Mesothelial cell of epicardium (in vitro differentiated cells): ENCODE results near the gene NACC2. TPM values are rescaled to one million over a fixed set of nuclear protein-coding genes. Genes with fewer than 3 reads are reported as not detected.

Experiments used
- DNase-seq, 2 experiments: peaks; one replicate each; pipeline ENCODE4 v3.0.0; 2021; ENCODE audit warnings: low spot score in 2 of 2; ENCODE audit not compliant: unreplicated experiment in 2 of 2
- H3K27ac Mint-ChIP-seq: 2 replicates; pipeline ENCODE4 v1.8.0; 2021; ENCODE audit warnings: mixed read lengths
- H3K27me3 Mint-ChIP-seq: 2 replicates; pipeline ENCODE4 v1.8.0; 2021; ENCODE audit warnings: low read depth, mixed read lengths
- H3K36me3 Mint-ChIP-seq: 2 replicates; pipeline ENCODE4 v1.8.0; 2021; ENCODE audit warnings: mixed read lengths
- H3K4me1 Mint-ChIP-seq: 2 replicates; pipeline ENCODE4 v1.8.0; 2021; ENCODE audit warnings: mixed read lengths
- H3K4me3 Mint-ChIP-seq: 2 replicates; pipeline ENCODE4 v1.8.0; 2021; ENCODE audit warnings: mild to moderate bottlenecking, moderate library complexity, mixed read lengths
- H3K9me3 Mint-ChIP-seq: 2 replicates; pipeline ENCODE4 v1.8.0; 2021; ENCODE audit warnings: mixed read lengths
- total RNA-seq: library from RNA; stranded (reverse); gene quantifications from 3 replicates; pipeline ENCODE4 v1.2.1, GENCODE V29; 2021
- TF ChIP-seq, protein P1 (sequence below): fragments of 200-600 bp; sonication (generic); IDR thresholded peaks from one replicate; pipeline ENCODE4 v1.5.0; 2021; ENCODE audit warnings: antibody characterized with exemption; ENCODE audit not compliant: unreplicated experiment

Gene NACC2
- total RNA-seq, 1 donor from 2014 or later, result 18.4 TPM

DNA sequence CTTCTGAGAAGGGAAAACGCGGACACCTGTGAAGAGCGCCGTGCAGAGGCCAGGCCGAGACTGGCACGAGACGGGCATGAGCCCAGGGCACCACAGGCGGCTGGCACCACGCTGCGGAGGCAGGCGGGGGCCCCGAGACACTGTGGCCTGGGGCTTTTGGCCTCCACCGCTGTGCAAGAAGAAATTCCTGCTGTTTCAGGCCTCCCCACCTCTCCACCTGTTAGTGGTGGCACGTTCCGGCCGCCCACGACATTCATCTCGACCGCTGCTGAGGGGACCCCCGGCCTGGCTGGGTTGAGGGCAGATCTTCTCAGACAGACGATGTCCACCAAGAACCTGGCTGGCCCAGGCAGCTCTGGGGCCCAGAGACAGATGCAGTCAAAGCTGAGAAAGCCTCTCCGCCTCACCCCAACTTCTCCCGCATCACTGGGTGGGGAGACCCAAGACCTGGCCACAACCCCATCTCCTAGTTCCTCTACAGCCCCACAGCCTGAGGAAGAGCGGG is 11.5 kb downstream of the NACC2 start:
- Mint-ChIP-seq H3K36me3 (no peaks in the 10 kb centered on the region), H3K4me3 (no peak overlapping the region), H3K27me3 (no peaks in the 10 kb centered on the region), H3K9me3 (no peaks in the 10 kb centered on the region), H3K27ac (no peak overlapping the region), H3K4me1 (peaks cover 5% of the 10 kb centered on the region)
- TF ChIP-seq, protein P1, sequence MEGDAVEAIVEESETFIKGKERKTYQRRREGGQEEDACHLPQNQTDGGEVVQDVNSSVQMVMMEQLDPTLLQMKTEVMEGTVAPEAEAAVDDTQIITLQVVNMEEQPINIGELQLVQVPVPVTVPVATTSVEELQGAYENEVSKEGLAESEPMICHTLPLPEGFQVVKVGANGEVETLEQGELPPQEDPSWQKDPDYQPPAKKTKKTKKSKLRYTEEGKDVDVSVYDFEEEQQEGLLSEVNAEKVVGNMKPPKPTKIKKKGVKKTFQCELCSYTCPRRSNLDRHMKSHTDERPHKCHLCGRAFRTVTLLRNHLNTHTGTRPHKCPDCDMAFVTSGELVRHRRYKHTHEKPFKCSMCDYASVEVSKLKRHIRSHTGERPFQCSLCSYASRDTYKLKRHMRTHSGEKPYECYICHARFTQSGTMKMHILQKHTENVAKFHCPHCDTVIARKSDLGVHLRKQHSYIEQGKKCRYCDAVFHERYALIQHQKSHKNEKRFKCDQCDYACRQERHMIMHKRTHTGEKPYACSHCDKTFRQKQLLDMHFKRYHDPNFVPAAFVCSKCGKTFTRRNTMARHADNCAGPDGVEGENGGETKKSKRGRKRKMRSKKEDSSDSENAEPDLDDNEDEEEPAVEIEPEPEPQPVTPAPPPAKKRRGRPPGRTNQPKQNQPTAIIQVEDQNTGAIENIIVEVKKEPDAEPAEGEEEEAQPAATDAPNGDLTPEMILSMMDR, result no peak
- DNase-seq, result no peak

- Mint-ChIP-seq H3K9me3 (no peaks in the 10 kb centered on the region), H3K27ac (no peak overlapping the region), H3K4me3 (no peak overlapping the region), H3K36me3 (no peaks in the 10 kb centered on the region), H3K27me3 (no peaks in the 10 kb centered on the region), H3K4me1 (peaks cover 5% of the 10 kb centered on the region)
- DNase-seq, result no peak
- TF ChIP-seq, protein P1, result no peak
Observed at GRCh38 chr9:136082496-136083361, 12.4 kb downstream of the NACC2 start.

DNA sequence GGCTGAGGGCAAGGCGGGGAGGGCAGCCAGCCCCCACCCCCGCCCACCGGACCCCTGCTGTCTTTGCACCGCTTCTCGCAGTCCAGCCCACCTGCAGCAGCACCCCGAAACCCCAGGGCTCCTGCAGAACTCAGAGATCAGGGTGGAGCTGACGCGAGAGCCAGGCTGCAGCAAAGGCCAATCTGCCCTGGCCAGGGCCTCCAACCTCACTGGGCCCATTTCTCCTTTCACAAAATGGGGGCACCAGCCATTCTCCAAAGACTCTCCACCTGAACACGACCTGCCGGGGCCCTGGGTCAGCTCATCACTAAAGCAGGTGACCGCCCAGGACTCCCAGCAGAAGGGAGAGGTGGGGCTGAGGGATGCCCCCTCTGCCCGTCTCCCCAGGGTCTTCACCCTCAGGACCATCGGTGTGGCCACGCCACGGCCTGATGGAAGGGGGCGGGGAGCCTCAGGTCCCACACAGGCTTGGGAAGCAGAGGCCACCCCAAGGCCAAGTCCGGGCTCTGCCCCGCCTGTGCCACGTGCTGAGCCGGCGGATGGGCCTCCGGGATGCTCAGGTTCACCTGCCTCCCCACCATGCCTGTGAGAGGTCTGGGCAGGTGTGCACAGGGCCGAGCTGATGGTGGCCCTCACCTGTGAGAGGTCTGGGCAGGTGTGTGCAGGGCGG is 13.1 kb downstream of the NACC2 start:
- no peak overlapping the region for H3K4me3 Mint-ChIP-seq
- no peak for DNase-seq
- no peak overlapping the region for H3K27ac Mint-ChIP-seq
- peaks cover 10% of the 10 kb centered on the region for H3K4me1 Mint-ChIP-seq
- H3K9me3 Mint-ChIP-seq, result no peaks in the 10 kb centered on the region
- TF ChIP-seq, protein P1, result no peak
- H3K27me3 Mint-ChIP-seq, result no peaks in the 10 kb centered on the region
- H3K36me3 Mint-ChIP-seq, result no peaks in the 10 kb centered on the region

DNA sequence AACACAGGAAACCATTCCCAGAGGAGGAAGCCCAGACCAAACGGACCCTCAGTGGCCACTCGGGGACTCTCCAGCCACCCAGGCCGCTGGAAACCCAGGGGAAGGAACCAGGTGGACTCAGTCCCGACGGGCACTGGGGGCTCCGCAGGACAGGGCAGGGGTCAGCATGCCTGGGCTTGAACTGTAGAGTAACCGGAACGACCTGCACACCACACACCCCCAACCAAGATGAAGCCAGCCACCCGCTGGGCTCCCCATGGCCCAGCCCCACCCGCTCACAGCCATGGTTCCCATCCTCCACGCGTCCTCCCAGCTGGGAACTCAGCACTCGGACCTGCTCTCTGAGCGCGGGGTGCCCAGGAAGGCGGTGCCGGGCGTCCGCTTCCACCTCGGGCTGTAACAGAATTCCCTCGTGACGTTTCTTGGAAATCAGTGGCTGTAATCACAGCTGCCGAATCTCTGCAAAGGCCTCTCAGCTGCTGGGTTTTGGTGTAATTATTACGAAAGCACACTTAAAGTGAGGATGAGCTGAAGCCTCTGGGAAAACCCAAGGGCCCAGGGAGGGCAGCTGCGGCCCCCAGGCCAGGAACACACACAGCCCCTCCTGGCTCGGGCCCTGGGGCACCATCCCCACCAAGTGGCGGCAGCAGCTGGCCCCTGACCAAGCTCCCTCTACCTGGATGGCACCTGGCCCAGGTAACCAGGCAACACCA is 13.8 kb downstream of the NACC2 start:
- H3K4me3 Mint-ChIP-seq, result no peak overlapping the region
- no peak for DNase-seq
- H3K27me3 Mint-ChIP-seq, result no peaks in the 10 kb centered on the region
- TF ChIP-seq, protein P1, result no peak
- H3K36me3 Mint-ChIP-seq, result no peaks in the 10 kb centered on the region
- peaks cover 10% of the 10 kb centered on the region for H3K4me1 Mint-ChIP-seq
- no peaks in the 10 kb centered on the region for H3K9me3 Mint-ChIP-seq
- no peak overlapping the region for H3K27ac Mint-ChIP-seq

GRCh38 chr9:136080716-136081112 is 14.4 kb downstream of the NACC2 start:
- Mint-ChIP-seq H3K27ac (no peak overlapping the region), H3K27me3 (no peaks in the 10 kb centered on the region), H3K4me1 (peaks cover 10% of the 10 kb centered on the region), H3K4me3 (no peak overlapping the region), H3K9me3 (no peaks in the 10 kb centered on the region), H3K36me3 (no peaks in the 10 kb centered on the region)
- TF ChIP-seq, protein P1, result no peak
- DNase-seq, result no peak
